ENCODE data around the gene ASAH2. TPM values are rescaled to one million over a fixed set of nuclear protein-coding genes. Genes with fewer than 3 reads are reported as not detected.

ASAH2 gene
- total RNA-seq, 1 experiment from 2014 or later, result 4.6 TPM

- H3K27me3 Mint-ChIP-seq (ENCODE audit: low read depth), result peaks cover 2% of the 10 kb centered on the region
- Histone ChIP-seq H3T11ph (ENCODE audit: low read length) (no peak overlapping the region), H2AFZ (ENCODE audit: low read length) (no peak overlapping the region), H3K23me2 (ENCODE audit: insufficient read length, low read depth, low read length, poor library complexity, severe bottlenecking) (no peaks in the 10 kb centered on the region), H3K9me3 (ENCODE audit: control insufficient read depth, low read depth, low read length) (no peaks in the 10 kb centered on the region), H3K79me2 (ENCODE audit: insufficient read depth, low read length) (no peaks in the 10 kb centered on the region), H3K79me1 (ENCODE audit: insufficient read depth, low read depth, low read length, poor library complexity, severe bottlenecking) (no peaks in the 10 kb centered on the region), H2BK5ac (ENCODE audit: insufficient read length, low read length) (no peak overlapping the region), H3K56ac (ENCODE audit: insufficient read length, low read depth, low read length) (no peak overlapping the region), H3K27me3 (ENCODE audit: insufficient read depth, low read length) (no peaks in the 10 kb centered on the region), H3K27ac (ENCODE audit: insufficient read length, low read depth, low read length) (no peak overlapping the region), H4K5ac (ENCODE audit: insufficient read length, low read depth, low read length) (no peak overlapping the region), H4K91ac (ENCODE audit: insufficient read length, low read depth, low read length) (no peak overlapping the region), H3K23ac (ENCODE audit: insufficient read length, low read depth, low read length) (no peak overlapping the region), H2BK120ac (ENCODE audit: low read depth, low read length, poor library complexity, severe bottlenecking) (no peak overlapping the region), H3K4me1 (ENCODE audit: insufficient read depth, low read length) (no peaks in the 10 kb centered on the region), H4K20me1 (ENCODE audit: control insufficient read depth, insufficient read depth, insufficient read length) (no peaks in the 10 kb centered on the region), H3K9ac (ENCODE audit: extremely low read depth, insufficient read length, low read length) (no peak overlapping the region), H2BK12ac (ENCODE audit: insufficient read length, low read depth, low read length) (no peak overlapping the region), H3K4ac (ENCODE audit: low read depth, low read length) (no peak overlapping the region), H3K4me2 (ENCODE audit: insufficient read depth, insufficient read length, low read length) (no peak overlapping the region), H2BK20ac (ENCODE audit: low read depth, low read length, poor library complexity, severe bottlenecking) (no peak overlapping the region), H3K14ac (ENCODE audit: insufficient read depth, low read length) (no peak overlapping the region), H2AK5ac (ENCODE audit: insufficient read length, low read length) (no peak overlapping the region), H2BK15ac (ENCODE audit: low read depth, low read length) (no peak overlapping the region), H3K18ac (ENCODE audit: insufficient read length, low read depth, low read length) (no peak overlapping the region), H4K8ac (replicated peaks; ENCODE audit: insufficient read length, low read depth, low read length) (no peak overlapping the region)
- H3K9me3 Mint-ChIP-seq, result peaks cover 3 to 4% of the 10 kb centered on the region in 2 experiments; a peak in 2 of 5 replicates
- no peaks in the 10 kb centered on the region; a peak in 3 of 7 replicates for H3K36me3 Mint-ChIP-seq (ENCODE audit: insufficient read depth in 1 of 3, low read depth in 3 of 3)
- no CpG with 5 or more reads among the region's 1 CpG for WGBS (ENCODE audit: extremely low coverage, insufficient read length, low lambda C conversion rate)
- no peak overlapping the region for H3K27ac Mint-ChIP-seq
- no peak for TF ChIP-seq CTCF (conservative IDR thresholded peaks at IDR 0.05)
- H3K4me1 Mint-ChIP-seq, result peaks cover 0 to 10% of the 10 kb centered on the region in 2 experiments; a peak in 1 of 4 replicates
- no peak overlapping the region for H3K4me3 Mint-ChIP-seq
- DNase-seq, result no peak
Measured at GRCh38 chr10:50295367-50295766, 44.1 kb upstream of the ASAH2 start.
